IPS-15b (cell line): ENCODE data around the gene HAX1.
A peak's percentile ranks its signal among the peaks of the same experiment; 100 is the strongest.
"Not testable (repeated sequence)": the region's sequence is repeated elsewhere in the genome, so short reads cannot be mapped to it uniquely, and the experiment has no call there.

Experiments used
- H3K27me3 ChIP-seq: one replicate; pipeline ENCODE4 v1.6.1; 2013; ENCODE audit warnings: low read length; ENCODE audit not compliant: control insufficient read depth, insufficient read depth
- H3K36me3 ChIP-seq: one replicate; pipeline ENCODE4 v1.6.1; 2013; ENCODE audit warnings: low read length; ENCODE audit not compliant: control insufficient read depth, insufficient read depth
- H3K4me1 ChIP-seq: one replicate; pipeline ENCODE4 v1.6.1; 2013; ENCODE audit warnings: mild to moderate bottlenecking, low read length; ENCODE audit not compliant: control insufficient read depth, insufficient read depth
- H3K4me3 ChIP-seq: one replicate; pipeline ENCODE4 v1.5.1; 2013; ENCODE audit warnings: low read depth, low read length
- H3K9ac ChIP-seq: one replicate; pipeline ENCODE4 v1.6.1; 2013; ENCODE audit warnings: low read depth, mild to moderate bottlenecking, low read length
- H3K9me3 ChIP-seq: one replicate; pipeline ENCODE4 v1.6.1; 2013; ENCODE audit warnings: mild to moderate bottlenecking, low read length; ENCODE audit not compliant: control insufficient read depth, insufficient read depth

Gene HAX1

DNA sequence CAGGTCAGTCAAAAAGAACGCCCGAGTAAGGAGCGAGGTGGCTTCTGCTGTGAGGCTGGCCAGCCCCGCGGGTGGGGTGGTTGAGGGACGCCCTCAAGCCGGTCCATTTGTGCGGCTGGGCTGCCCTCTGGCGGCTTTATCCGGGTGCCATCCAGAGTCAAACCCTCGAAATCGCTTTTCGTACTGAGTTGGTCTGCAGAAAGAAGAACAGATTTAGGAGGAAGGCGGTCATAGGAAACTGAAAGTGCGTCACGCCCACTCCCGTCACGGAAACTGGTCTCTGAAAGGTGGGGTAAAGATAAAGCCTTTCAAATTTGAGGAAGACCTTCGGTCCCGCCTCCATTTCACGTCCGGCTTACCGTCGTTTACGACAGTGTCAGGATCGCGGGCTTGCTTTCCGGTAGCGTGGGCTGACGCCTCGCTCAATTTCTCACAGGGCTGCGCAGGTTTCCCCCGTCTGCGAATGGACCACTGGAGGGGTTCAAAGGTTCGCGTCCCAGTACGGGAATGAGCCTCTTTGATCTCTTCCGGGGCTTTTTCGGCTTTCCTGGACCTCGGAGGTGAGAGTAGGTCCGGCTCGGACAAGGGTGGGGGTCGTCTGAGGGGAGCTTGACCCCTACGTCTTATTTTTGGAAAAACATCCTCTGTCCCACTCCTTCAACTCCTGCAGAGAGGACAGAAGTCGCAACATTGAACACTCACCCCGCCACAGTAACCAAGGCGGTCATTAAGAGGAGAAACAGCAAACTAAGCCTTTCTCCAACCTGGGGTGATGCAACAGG, at the start of gene HAX1:
Gene HAX1, plus strand, starts transcription at position 413 of the 782 bp plus-strand sequence. Its CDS starts 95 bp downstream, at position 508.
- H3K36me3 ChIP-seq: peaks cover 31% of the 10 kb centered on the region
- H3K9ac ChIP-seq: peak within 1 kb of the TSS; percentile 90
- H3K4me3 ChIP-seq: peak within 1 kb of the TSS; percentile 85
- H3K27me3 ChIP-seq: no peaks in the 10 kb centered on the region
- no peaks in the 10 kb centered on the region for H3K9me3 ChIP-seq
- H3K4me1 ChIP-seq: no peaks in the 10 kb centered on the region

DNA sequence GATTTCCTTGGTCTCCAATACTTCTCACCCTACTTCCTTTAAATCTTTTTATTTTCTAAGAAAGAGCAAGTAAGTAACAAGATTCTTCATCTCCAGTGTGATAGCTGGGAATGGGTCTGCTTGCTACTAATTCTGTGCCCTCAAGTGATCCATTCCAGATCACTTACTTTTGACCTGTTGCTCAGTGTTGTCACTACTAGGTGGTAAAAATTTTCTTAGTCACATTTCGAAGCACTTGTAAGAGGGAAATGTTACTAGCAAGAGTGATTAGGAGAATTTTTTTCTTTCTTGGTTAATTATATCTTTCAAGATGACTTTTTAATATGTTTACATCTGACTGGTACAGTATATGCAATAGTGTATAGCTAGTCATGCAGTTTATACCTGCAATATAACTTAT, 49.5 kb upstream of the HAX1 start:
- H3K4me3 ChIP-seq: peak overlapping the region; percentile 14
- no peaks in the 10 kb centered on the region for H3K27me3 ChIP-seq
- H3K9me3 ChIP-seq: no peaks in the 10 kb centered on the region
- H3K36me3 ChIP-seq: peaks cover 18% of the 10 kb centered on the region
- H3K9ac ChIP-seq: no peak overlapping the region
- H3K4me1 ChIP-seq: peaks cover 10% of the 10 kb centered on the region

DNA sequence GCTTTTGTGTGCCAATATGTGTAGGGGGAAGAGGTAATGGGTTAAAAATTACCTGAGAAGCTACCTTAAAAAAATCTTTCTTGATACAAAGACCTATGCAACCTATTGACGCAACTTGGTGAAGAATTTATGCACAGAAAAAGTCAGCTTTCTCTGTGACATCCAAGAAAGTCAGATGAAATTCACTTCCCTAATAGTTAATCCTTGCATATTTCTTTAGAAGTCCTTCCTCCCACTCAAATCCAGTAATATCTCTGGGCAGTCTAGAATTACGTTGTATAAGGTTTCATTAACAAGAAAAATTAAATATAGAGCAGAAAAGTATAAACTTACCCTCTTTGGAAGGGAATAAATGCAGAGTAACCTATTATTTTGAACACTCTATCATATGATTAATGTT, 48.8 kb upstream of the HAX1 start:
- no peaks in the 10 kb centered on the region for H3K27me3 ChIP-seq
- no peaks in the 10 kb centered on the region for H3K9me3 ChIP-seq
- H3K36me3 ChIP-seq: peaks cover 22% of the 10 kb centered on the region
- H3K9ac ChIP-seq: no peak overlapping the region
- peaks cover 10% of the 10 kb centered on the region for H3K4me1 ChIP-seq
- no peak overlapping the region for H3K4me3 ChIP-seq

DNA sequence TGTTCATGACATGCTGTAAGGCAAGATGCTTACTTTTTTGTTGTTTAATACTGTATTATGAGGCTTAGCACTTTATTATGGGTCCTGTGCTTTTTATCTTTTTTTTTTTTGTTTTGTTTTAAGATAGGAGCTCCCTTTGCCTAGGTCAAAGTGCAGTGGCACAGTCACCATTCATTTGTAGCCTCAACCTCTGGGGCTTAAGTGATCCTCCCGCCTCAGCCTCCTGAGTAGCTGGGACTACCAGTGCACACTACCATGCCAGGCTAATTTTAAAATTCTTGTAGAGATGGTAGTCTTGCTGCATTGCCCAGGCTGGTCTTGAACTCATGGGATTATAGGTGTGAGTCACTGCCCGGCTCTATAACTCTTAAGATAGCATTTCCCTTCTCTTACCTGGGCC, 47.1 kb upstream of the HAX1 start:
- Histone ChIP-seq H3K36me3 (peaks cover 32% of the 10 kb centered on the region), H3K4me3 (no peak overlapping the region), H3K27me3 (no peaks in the 10 kb centered on the region), H3K9me3 (no peaks in the 10 kb centered on the region), H3K4me1 (peaks cover 10% of the 10 kb centered on the region), H3K9ac (no peak overlapping the region)

DNA sequence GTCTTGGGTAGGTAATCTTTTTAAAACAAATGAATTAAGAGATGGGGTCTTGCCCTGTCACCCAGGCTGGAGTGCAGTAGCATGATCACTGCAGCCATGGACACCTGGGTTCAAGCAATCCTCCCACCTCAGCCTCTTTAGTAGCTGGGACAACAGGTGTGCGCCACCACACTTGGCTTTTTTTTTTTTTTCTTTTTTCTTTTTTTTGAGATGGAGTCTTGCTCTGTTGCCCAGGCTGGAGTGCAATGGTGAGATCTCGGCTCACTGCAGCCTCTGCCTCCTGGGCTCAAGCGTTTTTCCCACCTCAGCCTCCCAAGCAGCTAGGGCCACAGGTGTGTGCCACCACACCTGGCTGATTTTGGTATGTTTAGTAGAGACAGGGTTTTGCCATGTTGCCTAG, 41.3 kb upstream of the HAX1 start:
- peaks cover 45% of the 10 kb centered on the region for H3K36me3 ChIP-seq
- H3K4me1 ChIP-seq, H3K9ac ChIP-seq, H3K9me3 ChIP-seq, H3K27me3 ChIP-seq, H3K4me3 ChIP-seq: not testable (repeated sequence)

DNA sequence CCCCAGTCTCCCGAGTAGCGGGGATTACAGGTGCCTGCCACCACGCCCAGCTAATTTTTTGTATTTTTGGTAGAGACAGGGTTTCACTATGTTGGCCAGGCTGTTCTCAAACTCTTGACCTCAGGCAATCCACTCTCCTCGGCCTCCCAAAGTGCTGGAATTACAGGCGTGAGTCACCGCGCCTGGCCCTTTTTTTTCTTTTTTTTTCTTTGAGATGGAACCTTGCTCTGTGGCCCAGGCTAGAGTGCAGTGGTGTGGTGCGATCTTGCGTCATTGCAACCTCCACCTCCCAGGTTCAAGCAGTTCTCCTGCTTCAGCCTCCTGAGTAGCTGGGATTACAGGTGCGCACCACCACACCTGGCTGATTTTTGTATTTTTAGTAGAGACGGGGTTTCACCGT, 39.3 kb upstream of the HAX1 start:
- H3K36me3 ChIP-seq: peaks cover 51% of the 10 kb centered on the region
- not testable (repeated sequence) for H3K9ac ChIP-seq, H3K4me3 ChIP-seq, H3K27me3 ChIP-seq, H3K4me1 ChIP-seq, H3K9me3 ChIP-seq

DNA sequence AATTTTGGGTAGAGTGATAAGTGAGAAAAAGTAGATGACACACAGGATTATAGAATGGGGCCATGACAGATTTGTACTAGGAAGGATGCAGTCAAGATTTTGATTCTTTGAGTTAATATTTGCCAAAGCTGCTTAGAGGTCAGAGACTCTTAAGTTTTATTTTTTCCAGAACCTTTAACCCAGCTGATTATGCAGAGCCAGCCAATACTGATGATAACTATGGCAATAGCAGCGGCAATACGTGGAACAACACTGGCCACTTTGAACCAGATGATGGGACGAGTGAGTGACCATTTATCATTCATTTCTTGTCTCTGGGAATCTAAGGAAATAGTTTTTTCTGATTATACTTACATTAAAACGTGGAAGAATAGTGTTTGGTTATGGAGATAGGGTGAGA, 35.6 kb upstream of the HAX1 start:
- no peak overlapping the region for H3K4me3 ChIP-seq
- no peaks in the 10 kb centered on the region for H3K9me3 ChIP-seq
- no peaks in the 10 kb centered on the region for H3K27me3 ChIP-seq
- no peak overlapping the region for H3K9ac ChIP-seq
- no peaks in the 10 kb centered on the region for H3K4me1 ChIP-seq
- peaks cover 37% of the 10 kb centered on the region for H3K36me3 ChIP-seq

DNA sequence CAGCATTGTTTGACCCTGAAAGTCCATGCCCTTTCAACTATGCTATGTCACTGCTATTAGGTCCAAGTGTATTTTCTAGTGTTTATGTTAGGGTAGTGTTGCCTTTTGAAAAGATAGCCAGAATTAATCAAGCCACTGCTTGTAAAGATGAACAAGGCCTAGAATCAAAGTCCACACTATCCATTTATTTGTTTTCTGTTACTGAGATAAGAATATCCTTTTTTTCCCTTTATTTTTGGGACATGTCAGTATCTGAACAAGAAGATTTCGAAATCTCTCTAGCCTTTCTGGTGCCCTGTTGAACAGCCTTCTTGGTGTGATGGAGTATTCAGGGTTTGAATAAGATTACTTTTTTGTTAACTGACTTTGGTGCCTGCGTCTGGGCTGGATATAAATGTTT, 35.0 kb upstream of the HAX1 start:
- Histone ChIP-seq H3K36me3 (peaks cover 42% of the 10 kb centered on the region), H3K27me3 (no peaks in the 10 kb centered on the region), H3K4me1 (no peaks in the 10 kb centered on the region), H3K9ac (no peak overlapping the region), H3K4me3 (no peak overlapping the region), H3K9me3 (no peaks in the 10 kb centered on the region)

DNA sequence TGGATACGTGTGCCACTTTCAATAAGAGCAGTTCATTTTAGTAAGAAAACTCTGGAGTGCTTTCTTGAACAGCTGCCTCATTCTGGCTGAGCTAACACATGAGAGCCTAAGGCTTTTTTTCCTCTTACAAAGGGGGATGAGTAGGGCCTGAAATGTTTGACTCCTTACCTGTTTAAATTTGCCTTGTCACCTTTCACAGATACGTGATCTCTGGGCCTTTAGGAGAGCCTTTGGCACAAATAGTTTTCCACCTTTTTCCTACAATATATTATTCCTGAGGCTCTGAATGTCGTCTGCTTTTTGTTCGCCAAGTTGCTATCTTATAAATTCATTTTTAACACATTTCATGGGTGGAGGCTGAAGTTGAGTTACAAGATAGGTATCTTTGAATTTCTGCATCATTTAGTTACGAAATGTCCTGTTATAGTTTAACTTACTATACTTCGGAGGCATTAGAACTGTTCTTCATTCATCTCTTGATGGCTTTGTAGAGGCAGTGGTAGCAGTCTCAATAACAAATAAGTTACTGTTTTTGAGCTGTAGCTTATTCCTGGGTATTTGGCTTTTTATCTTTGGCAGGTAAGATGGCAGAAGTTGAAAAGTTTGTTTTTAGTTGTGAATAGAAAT, 34.4 kb upstream of the HAX1 start:
- Histone ChIP-seq H3K27me3 (no peaks in the 10 kb centered on the region), H3K9me3 (no peaks in the 10 kb centered on the region), H3K36me3 (peaks cover 42% of the 10 kb centered on the region), H3K4me3 (no peak overlapping the region), H3K4me1 (no peaks in the 10 kb centered on the region), H3K9ac (no peak overlapping the region)

DNA sequence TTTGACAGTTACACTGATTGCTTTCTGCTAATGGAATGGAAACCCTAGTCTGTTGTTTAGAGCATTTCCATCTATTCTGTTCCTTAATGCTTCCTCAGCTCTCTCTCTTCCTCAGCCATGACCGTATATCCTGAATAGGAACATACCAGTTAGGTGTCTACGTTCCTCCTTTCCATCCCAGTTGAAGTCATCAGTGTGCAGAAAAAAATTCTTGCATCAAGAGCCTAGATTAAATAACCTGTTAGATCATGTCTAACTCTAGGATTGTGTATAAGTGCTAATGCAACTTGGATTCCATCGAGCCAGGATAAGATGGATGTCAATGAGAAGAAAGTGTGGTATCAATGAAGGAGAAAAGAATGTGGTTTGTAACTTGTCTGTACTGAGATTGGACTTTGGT, 32.9 kb upstream of the HAX1 start:
- H3K36me3 ChIP-seq: peaks cover 44% of the 10 kb centered on the region

DNA sequence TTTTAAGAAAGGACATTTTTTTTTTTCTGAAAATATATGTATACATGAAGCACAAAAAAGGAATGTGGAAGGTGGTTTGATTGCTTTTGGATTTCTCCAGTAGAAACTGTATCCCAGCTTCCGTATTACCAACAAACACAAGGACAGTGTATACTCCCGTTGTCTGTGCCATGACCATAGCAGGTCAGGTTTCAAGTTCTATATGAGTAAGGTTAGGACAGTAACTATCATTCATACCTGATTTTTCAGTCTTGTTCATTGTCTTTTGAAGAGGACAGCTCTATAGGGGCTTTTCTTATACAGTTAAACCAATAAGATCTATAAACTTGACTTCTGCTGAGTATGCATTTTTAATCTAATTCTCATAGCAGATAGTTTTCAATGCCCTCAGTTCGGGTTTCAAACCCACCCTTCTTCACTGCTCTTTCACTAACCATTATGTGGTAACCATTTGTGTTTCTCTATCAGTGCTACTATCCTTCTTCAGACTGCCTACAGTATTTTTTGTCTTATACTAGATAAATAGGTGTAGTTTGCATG, 32.1 kb upstream of the HAX1 start:
- H3K4me1 ChIP-seq: no peaks in the 10 kb centered on the region
- H3K4me3 ChIP-seq: no peak overlapping the region
- no peaks in the 10 kb centered on the region for H3K27me3 ChIP-seq
- H3K9ac ChIP-seq: no peak overlapping the region
- H3K36me3 ChIP-seq: peaks cover 42% of the 10 kb centered on the region
- no peaks in the 10 kb centered on the region for H3K9me3 ChIP-seq

More for the DNA sequence above, 32.9 kb upstream of the HAX1 start:
- Histone ChIP-seq H3K9ac (no peak overlapping the region), H3K9me3 (no peaks in the 10 kb centered on the region), H3K4me1 (no peaks in the 10 kb centered on the region), H3K4me3 (no peak overlapping the region), H3K27me3 (no peaks in the 10 kb centered on the region)
